Smooth muscle cell (in vitro differentiated cells): Measurements from ENCODE around the gene MPC1L. TPM values are rescaled to one million over a fixed set of nuclear protein-coding genes. Genes with fewer than 3 reads are reported as not detected.

Source experiments
- DNase-seq: peaks from one replicate; lab custom pipeline; 2025; ENCODE audit not compliant: unreplicated experiment; lab: John Stamatoyannopoulos, UW
- H2AFZ ChIP-seq: fragments of 200-600 bp; sonication (generic); 2 replicates; pipeline ENCODE4 v1.6.0; 2016; ENCODE audit warnings: antibody characterized with exemption, low read depth, mild to moderate bottlenecking
- H3F3A ChIP-seq: fragments of 200-600 bp; sonication (generic); 2 replicates; pipeline ENCODE4 v1.6.0; 2017; ENCODE audit warnings: antibody characterized with exemption, low read depth
- H3K27ac ChIP-seq: fragments of 200-600 bp; sonication (generic); 2 replicates; pipeline ENCODE4 v1.5.1; 2016; ENCODE audit warnings: low read depth, mild to moderate bottlenecking
- H3K27me3 ChIP-seq: fragments of 200-600 bp; sonication (generic); 2 replicates; pipeline ENCODE4 v1.6.1; 2016; ENCODE audit warnings: low read depth, mild to moderate bottlenecking
- H3K36me3 ChIP-seq: fragments of 200-600 bp; sonication (generic); 2 replicates; pipeline ENCODE4 v1.5.1; 2016; ENCODE audit warnings: low read depth
- H3K4me1 ChIP-seq: fragments of 200-600 bp; sonication (generic); 2 replicates; pipeline ENCODE4 v1.5.1; 2016; ENCODE audit warnings: low read depth
- H3K4me2 ChIP-seq: fragments of 200-600 bp; sonication (generic); 2 replicates; pipeline ENCODE4 v1.6.0; 2016; ENCODE audit warnings: mild to moderate bottlenecking
- H3K4me3 ChIP-seq: fragments of 200-600 bp; sonication (generic); 2 replicates; pipeline ENCODE4 v1.5.1; 2016; ENCODE audit warnings: mild to moderate bottlenecking
- H3K79me2 ChIP-seq: fragments of 200-600 bp; sonication (generic); 2 replicates; pipeline ENCODE4 v1.6.0; 2016; ENCODE audit warnings: low read depth, mild to moderate bottlenecking
- H3K9ac ChIP-seq: fragments of 200-600 bp; sonication (generic); 2 replicates; pipeline ENCODE4 v1.6.0; 2016; ENCODE audit warnings: low read depth
- H3K9me3 ChIP-seq: fragments of 200-600 bp; sonication (generic); replicated peaks from 2 replicates; pipeline ENCODE4 v1.5.1; 2016; ENCODE audit warnings: low read depth
- H4K20me1 ChIP-seq: fragments of 200-600 bp; sonication (generic); 2 replicates; pipeline ENCODE4 v1.6.0; 2016; ENCODE audit warnings: low read depth
- CTCF ChIP-seq: fragments of 200-600 bp; sonication (generic); IDR thresholded peaks from 2 replicates; pipeline ENCODE4 v1.5.1; 2017; ENCODE audit warnings: borderline replicate concordance, mild to moderate bottlenecking, antibody characterized with exemption; ENCODE audit not compliant: insufficient read depth, poor library complexity, severe bottlenecking
- WGBS: methylation state at CpG from one replicate; pipeline ENCODE4 v1.1.7; 2016; ENCODE audit warnings: low lambda C conversion rate; 5-methylcytosine and 5-hydroxymethylcytosine counted together
- polyA plus RNA-seq: library from polyadenylated mRNA; unstranded; fragments of >200 nt; fragmentation: Nextera tagmentation; extraction: Ambion mirVana; gene quantifications from 2 replicates; pipeline ENCODE4 v1.2.1, GENCODE V29; 2016
- total RNA-seq: library from RNA; depleted of rRNA; stranded (reverse); fragments of >200 nt; gene quantifications from 2 replicates; pipeline ENCODE4 v1.2.3, GENCODE V29; 2014

Gene MPC1L
- total and polyA plus RNA-seq, 2 experiments from 2014 or later, result 1.1 TPM; not detected in 1

DNA sequence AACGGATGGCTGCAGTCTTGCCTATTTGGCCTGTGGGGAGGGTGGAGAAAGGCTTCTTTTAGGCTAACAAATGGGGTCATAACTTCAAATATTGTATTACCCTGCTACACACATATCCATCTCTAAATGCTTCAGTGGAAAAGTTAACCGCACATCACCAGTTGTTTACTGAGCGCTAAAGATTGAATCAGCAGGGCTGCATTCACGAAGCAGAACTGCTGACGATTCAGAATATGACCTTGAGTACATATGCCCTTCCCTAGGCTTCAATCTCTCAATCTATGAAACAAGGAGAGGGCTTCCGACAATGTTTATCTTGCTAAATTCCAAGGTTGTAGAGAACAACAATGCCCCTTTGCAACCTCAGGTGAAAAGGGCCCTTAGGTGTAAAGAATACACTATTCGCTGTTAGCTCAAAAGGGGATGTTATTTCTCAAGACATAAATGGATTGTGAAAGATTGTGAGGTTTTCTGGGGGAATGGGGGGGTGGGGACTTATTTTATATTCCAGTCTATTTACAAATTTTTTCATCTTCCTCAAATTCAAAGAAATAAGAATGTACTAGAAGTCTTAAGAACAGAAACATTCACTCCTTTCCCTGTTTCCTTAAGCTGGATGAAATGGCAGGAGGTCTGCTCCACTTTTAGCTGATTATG lies 45.1 kb upstream of the MPC1L start:
- no peak overlapping the region for H3K9ac ChIP-seq
- H3K4me1 ChIP-seq, result peaks cover 7% of the 10 kb centered on the region
- H3K4me3 ChIP-seq, result no peak overlapping the region
- DNase-seq, result no peak
- no peaks in the 10 kb centered on the region for H3K27me3 ChIP-seq
- peaks cover 21% of the 10 kb centered on the region for H3K79me2 ChIP-seq
- H3K4me2 ChIP-seq, result no peak overlapping the region
- no peak for TF ChIP-seq CTCF
- peaks cover 18% of the 10 kb centered on the region for H4K20me1 ChIP-seq
- no peak overlapping the region for H2AFZ ChIP-seq
- no peaks in the 10 kb centered on the region for H3F3A ChIP-seq
- WGBS, result 82% methylated on average over 7 of the region's 7 CpGs
- no peaks in the 10 kb centered on the region for H3K36me3 ChIP-seq
- H3K9me3 ChIP-seq, result no peaks in the 10 kb centered on the region
- no peak overlapping the region for H3K27ac ChIP-seq

GRCh38 chrX:40579141-40579540 lies 44.1 kb upstream of the MPC1L start:
- peaks cover 27% of the 10 kb centered on the region for H4K20me1 ChIP-seq
- no peaks in the 10 kb centered on the region for H3K9me3 ChIP-seq
- H3K79me2 ChIP-seq, result peaks cover 29% of the 10 kb centered on the region
- no peak overlapping the region for H3K9ac ChIP-seq
- TF ChIP-seq CTCF, result no peak
- no peak for DNase-seq
- no peak overlapping the region for H3K27ac ChIP-seq
- no peak overlapping the region for H2AFZ ChIP-seq
- H3K4me2 ChIP-seq, result no peak overlapping the region
- no peak overlapping the region for H3K4me3 ChIP-seq
- H3F3A ChIP-seq, result no peaks in the 10 kb centered on the region
- no peaks in the 10 kb centered on the region for H3K27me3 ChIP-seq
- WGBS, result 88% methylated on average over 3 of the region's 3 CpGs
- peaks cover 7% of the 10 kb centered on the region for H3K4me1 ChIP-seq
- no peaks in the 10 kb centered on the region for H3K36me3 ChIP-seq

DNA sequence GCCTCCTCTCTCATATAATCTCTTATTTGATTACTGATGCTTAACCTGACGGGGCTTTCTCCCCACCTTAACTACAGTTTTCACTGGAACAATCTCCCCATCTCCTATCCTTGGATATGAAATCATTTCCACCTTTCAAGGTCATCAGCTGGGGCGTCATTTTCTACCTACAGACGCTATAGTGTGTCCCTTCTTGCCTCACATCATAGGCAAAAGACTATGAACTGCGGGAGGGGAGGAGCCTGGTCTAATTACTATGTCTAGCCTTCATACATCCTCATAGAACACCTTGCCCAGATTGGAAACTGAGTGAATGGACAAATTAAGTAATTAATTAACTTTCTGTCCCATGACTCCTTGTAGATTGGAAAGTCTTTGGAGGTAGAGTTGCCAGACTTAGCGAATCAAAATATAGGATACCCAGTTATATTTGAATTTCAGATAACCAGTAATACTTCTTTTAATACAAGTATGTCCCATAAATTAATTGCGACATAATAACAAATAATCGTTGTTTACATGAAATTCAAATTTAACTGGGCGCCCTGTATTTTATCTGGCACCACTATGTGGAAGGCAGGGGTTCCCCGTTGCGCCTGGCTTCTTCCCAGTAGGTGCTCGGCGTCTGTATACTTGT lies 43.2 kb upstream of the MPC1L start:
- no peak for DNase-seq
- 34% methylated on average over 12 of the region's 12 CpGs for WGBS

More for the DNA sequence above, 43.2 kb upstream of the MPC1L start:
- peak overlapping the region; percentile 50 for H3K27ac ChIP-seq
- no peak for TF ChIP-seq CTCF
- no peaks in the 10 kb centered on the region for H3K27me3 ChIP-seq
- peaks cover 35% of the 10 kb centered on the region for H4K20me1 ChIP-seq
- peaks cover 7% of the 10 kb centered on the region for H3K4me1 ChIP-seq
- H3K4me2 ChIP-seq, result peak overlapping the region; percentile 80
- peak overlapping the region; percentile 50 for H3K9ac ChIP-seq
- H3K36me3 ChIP-seq, result no peaks in the 10 kb centered on the region
- H3K9me3 ChIP-seq, result no peaks in the 10 kb centered on the region
- peak overlapping the region; percentile 87 for H2AFZ ChIP-seq
- H3K79me2 ChIP-seq, result peaks cover 34% of the 10 kb centered on the region
- H3F3A ChIP-seq, result no peaks in the 10 kb centered on the region
- H3K4me3 ChIP-seq, result peak overlapping the region; percentile 72
